Kidney (tissue), 14 donors: ENCODE data around the gene GGCX. TPM values are rescaled to one million over a fixed set of nuclear protein-coding genes. Genes with fewer than 3 reads are reported as not detected.
"Not testable (repeated sequence)": the region's sequence is repeated elsewhere in the genome, so short reads cannot be mapped to it uniquely, and the experiment has no call there.

ENCODE experiments used
- DNase-seq, 5 donors: peaks; one replicate each; pipeline ENCODE4 v3.0.0-alpha.2; 2013 to 2020
- FAIRE-seq: peaks from 2 replicates; lab custom pipeline; 2012; peaks lifted over from hg19 to GRCh38; lab: Jason Lieb, UNC
- H3K27ac ChIP-seq, 2 donors: one replicate each; pipeline ENCODE4 v1.7.0; 2013; ENCODE audit warnings: low read depth in 2 of 2, low read length in 2 of 2, inconsistent platforms in 1 of 2
- H3K27me3 ChIP-seq: one replicate; pipeline ENCODE4 v1.7.1; 2013; ENCODE audit warnings: low read length, inconsistent platforms; ENCODE audit not compliant: control insufficient read depth, insufficient read depth
- H3K36me3 ChIP-seq, 3 donors: one replicate each; pipeline versions ENCODE4 v1.7.0 to v1.7.1; 2013; ENCODE audit warnings: low read length in 3 of 3, control low read depth in 1 of 3, inconsistent platforms in 1 of 3; ENCODE audit not compliant: insufficient read depth in 3 of 3, control insufficient read depth in 2 of 3
- H3K4me1 ChIP-seq, 3 donors: one replicate each; pipeline versions ENCODE4 v1.7.0 to v1.7.1; 2013; ENCODE audit warnings: low read length in 3 of 3, inconsistent platforms in 1 of 3, low read depth in 1 of 3; ENCODE audit not compliant: control insufficient read depth in 2 of 3, insufficient read depth in 2 of 3
- H3K4me3 ChIP-seq, 3 donors: one replicate each; pipeline versions ENCODE4 v1.7.0 to v1.8.1; 2013; ENCODE audit warnings: low read length in 3 of 3, control low read depth in 1 of 3, inconsistent platforms in 1 of 3
- H3K9ac ChIP-seq, 3 donors: one replicate each; pipeline versions ENCODE4 v1.7.0 to v1.7.1; 2013; ENCODE audit warnings: low read length in 3 of 3, control low read depth in 1 of 3, inconsistent platforms in 1 of 3
- H3K9me3 ChIP-seq, 3 donors: one replicate each; pipeline versions ENCODE4 v1.7.0 to v1.7.1; 2013; ENCODE audit warnings: low read length in 3 of 3, control low read depth in 1 of 3, inconsistent platforms in 1 of 3; ENCODE audit not compliant: control insufficient read depth in 2 of 3, insufficient read depth in 1 of 3
- intact Hi-C: fragments of 100-400 bp; cut with DNase I; formaldehyde crosslinking; loops from one replicate; pipeline ENCODE4 v1.11.1; 2022
- polyA plus RNA-seq: library from polyadenylated mRNA; stranded (reverse); fragments of 350-450 nt; fragmentation: Illumina TruSeq; extraction: RNeasy Lipid Tissue Mini Kit (QIAGEN cat#74804); gene quantifications from one replicate; pipeline ENCODE4 v1.2.3, GENCODE V29; 2014; ENCODE audit warnings: low read depth, low replicate concordance; ENCODE audit not compliant: insufficient read depth
- total RNA-seq: library from RNA; stranded (reverse); fragmentation: NEBNext Ultra II Directional; extraction: Animal tissue kit (Norgen Biotek cat#: 25700); gene quantifications from one replicate; pipeline ENCODE4 v1.2.1, GENCODE V29; 2021
- TF ChIP-seq, protein P1 (sequence below): IDR thresholded peaks from 3 replicates; pipeline ENCODE4 v1.5.1; 2012; ENCODE audit warnings: mild to moderate bottlenecking, moderate library complexity, borderline replicate concordance; ENCODE audit not compliant: insufficient read depth; ENCODE audit errors: extremely low read depth
- donor health status: control.
- donor health status: control.
- donor health status: control.
- donor health status: control.
- donor health status: control.
- donor health status: DM: yes; HTN: yes; CAD: no.
- donor health status: Normal renal cell carcinoma (clear cell type).

Gene GGCX
- total and polyA plus RNA-seq, 2 donors from 2014 or later, result 27.8 to 50.7 TPM

- no peaks in the 10 kb centered on the region for H3K27me3 ChIP-seq
- H3K4me1 ChIP-seq, result peaks cover 0 to 23% (median 20%) of the 10 kb centered on the region in 3 donors
- H3K9ac ChIP-seq, result no peak overlapping the region
- DNase-seq (no peak), FAIRE-seq (no peak)
- no peaks in the 10 kb centered on the region for H3K9me3 ChIP-seq
- no peak overlapping the region for H3K4me3 ChIP-seq
- TF ChIP-seq, protein P1, sequence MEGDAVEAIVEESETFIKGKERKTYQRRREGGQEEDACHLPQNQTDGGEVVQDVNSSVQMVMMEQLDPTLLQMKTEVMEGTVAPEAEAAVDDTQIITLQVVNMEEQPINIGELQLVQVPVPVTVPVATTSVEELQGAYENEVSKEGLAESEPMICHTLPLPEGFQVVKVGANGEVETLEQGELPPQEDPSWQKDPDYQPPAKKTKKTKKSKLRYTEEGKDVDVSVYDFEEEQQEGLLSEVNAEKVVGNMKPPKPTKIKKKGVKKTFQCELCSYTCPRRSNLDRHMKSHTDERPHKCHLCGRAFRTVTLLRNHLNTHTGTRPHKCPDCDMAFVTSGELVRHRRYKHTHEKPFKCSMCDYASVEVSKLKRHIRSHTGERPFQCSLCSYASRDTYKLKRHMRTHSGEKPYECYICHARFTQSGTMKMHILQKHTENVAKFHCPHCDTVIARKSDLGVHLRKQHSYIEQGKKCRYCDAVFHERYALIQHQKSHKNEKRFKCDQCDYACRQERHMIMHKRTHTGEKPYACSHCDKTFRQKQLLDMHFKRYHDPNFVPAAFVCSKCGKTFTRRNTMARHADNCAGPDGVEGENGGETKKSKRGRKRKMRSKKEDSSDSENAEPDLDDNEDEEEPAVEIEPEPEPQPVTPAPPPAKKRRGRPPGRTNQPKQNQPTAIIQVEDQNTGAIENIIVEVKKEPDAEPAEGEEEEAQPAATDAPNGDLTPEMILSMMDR, result no peak
- intact Hi-C loops, result no loop called here
- H3K36me3 ChIP-seq, result no peaks in the 10 kb centered on the region
- peak overlapping the region in 1 of 2 donors; percentile 17 for H3K27ac ChIP-seq
Observed at GRCh38 chr2:85575739-85576138, 14.4 kb upstream of the GGCX start.

GRCh38 chr2:85566265-85566664 is 5.0 kb upstream of the GGCX start:
- H3K4me1 ChIP-seq, result no peaks in the 10 kb centered on the region
- no peaks in the 10 kb centered on the region for H3K9me3 ChIP-seq
- H3K4me3 ChIP-seq, result no peak overlapping the region
- no peaks in the 10 kb centered on the region for H3K27me3 ChIP-seq
- intact Hi-C loops, result no loop called here
- H3K9ac ChIP-seq, result no peak overlapping the region
- no peak overlapping the region for H3K27ac ChIP-seq
- FAIRE-seq (no peak), DNase-seq (no peak)
- TF ChIP-seq, protein P1, result no peak
- H3K36me3 ChIP-seq, result no peaks in the 10 kb centered on the region

DNA sequence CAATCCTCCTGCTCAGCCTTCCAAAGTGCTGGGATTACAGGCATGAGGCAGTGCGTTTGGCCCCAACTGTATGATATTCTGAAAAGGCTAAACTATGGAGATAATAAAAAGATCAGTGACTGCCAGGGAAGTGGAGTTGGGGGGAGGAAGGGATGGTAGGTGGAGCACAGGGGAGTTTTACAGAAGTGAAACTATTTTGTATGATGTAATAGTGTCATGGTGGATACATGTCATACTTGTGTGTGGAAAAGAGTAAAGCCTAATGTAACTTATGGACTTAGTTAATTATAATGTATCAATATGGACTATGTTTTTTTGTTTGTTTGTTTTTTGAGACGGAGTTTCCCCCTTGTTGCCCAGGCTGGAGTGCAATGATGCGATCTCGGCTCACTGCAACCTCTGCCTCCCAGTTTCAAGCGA is 2.9 kb upstream of the GGCX start:
- no peak overlapping the region for H3K27ac ChIP-seq
- peaks cover 0 to 9% (median 3%) of the 10 kb centered on the region in 3 donors for H3K4me1 ChIP-seq
- no peak overlapping the region for H3K9ac ChIP-seq
- H3K9me3 ChIP-seq, result no peaks in the 10 kb centered on the region
- no peaks in the 10 kb centered on the region for H3K36me3 ChIP-seq
- FAIRE-seq (no peak), DNase-seq (no peak)
- intact Hi-C loops, result no loop called here
- H3K4me3 ChIP-seq, result no peak overlapping the region
- TF ChIP-seq, protein P1, result no peak
- no peaks in the 10 kb centered on the region for H3K27me3 ChIP-seq

GRCh38 chr2:85560812-85561279 is 447 bp downstream of the GGCX start:
- H3K9me3 ChIP-seq, result no peaks in the 10 kb centered on the region
- intact Hi-C loops, result no loop called here
- H3K27ac ChIP-seq, result peak overlapping the region; percentile 45 to 86
- no peak for FAIRE-seq
- DNase-seq, result no peak
- peak overlapping the region; percentile 70 to 88 (median 79) for H3K4me3 ChIP-seq
- peaks cover 0 to 12% (median 5%) of the 10 kb centered on the region in 3 donors for H3K36me3 ChIP-seq
- peaks cover 0 to 9% (median 3%) of the 10 kb centered on the region in 3 donors for H3K4me1 ChIP-seq
- TF ChIP-seq, protein P1, result no peak
- no peaks in the 10 kb centered on the region for H3K27me3 ChIP-seq
- H3K9ac ChIP-seq, result peak overlapping the region; percentile 43 to 83 (median 81)

DNA sequence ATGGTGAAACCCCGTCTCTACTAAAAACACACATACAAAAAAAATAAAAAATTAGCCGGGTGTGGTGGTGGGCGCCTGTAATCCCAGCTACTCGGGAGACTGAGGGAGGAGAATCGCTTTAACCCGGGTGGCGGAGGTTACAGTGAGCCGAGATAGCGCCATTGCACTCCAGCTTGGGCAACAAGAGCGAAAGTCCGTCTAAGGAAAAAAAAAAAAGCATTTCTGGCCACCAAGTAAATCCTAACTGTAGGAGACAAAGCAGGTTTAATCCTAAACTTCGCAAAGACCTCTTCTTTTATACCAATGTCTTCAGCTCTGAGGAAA is 928 bp downstream of the GGCX start:
- H3K27me3 ChIP-seq, intact Hi-C loops, H3K4me1 ChIP-seq, H3K9me3 ChIP-seq, FAIRE-seq, H3K27ac ChIP-seq, DNase-seq: not testable (repeated sequence)
- H3K9ac ChIP-seq, result peak overlapping the region in 1 of 3 donors; percentile 43
- H3K36me3 ChIP-seq, result peaks cover 0 to 13% (median 5%) of the 10 kb centered on the region in 3 donors
- peak overlapping the region; percentile 70 to 88 (median 79) for H3K4me3 ChIP-seq
